ENCODE data around the gene LSAMP. TPM values are rescaled to one million over a fixed set of nuclear protein-coding genes. Genes with fewer than 3 reads are reported as not detected.

The LSAMP gene
- total RNA-seq, 2 donors from 2014 or later = 1.7 to 2.1 TPM

- no peak for DNase-seq (ENCODE audit: low spot score)
- no peaks in the 10 kb centered on the region for H3K9me3 ChIP-seq
- no peak overlapping the region for H3K27ac ChIP-seq
- no peaks in the 10 kb centered on the region for H3K36me3 ChIP-seq
- H3K4me1 ChIP-seq = no peaks in the 10 kb centered on the region
- no peaks in the 10 kb centered on the region for H3K27me3 ChIP-seq
- no peak overlapping the region for H3K4me3 ChIP-seq
- TF ChIP-seq CTCF (IDR thresholded peaks at IDR 0.05) = no peak
These were observed 15.6 kb downstream of the LSAMP start for GRCh38 chr3:116429479-116430269.

GRCh38 chr3:116426036-116426435, 19.3 kb downstream of the LSAMP start:
- H3K27me3 ChIP-seq = no peaks in the 10 kb centered on the region
- no peaks in the 10 kb centered on the region for H3K9me3 ChIP-seq
- H3K4me3 ChIP-seq = no peak overlapping the region
- DNase-seq (ENCODE audit: low spot score) = no peak
- H3K4me1 ChIP-seq = no peaks in the 10 kb centered on the region
- no peaks in the 10 kb centered on the region for H3K36me3 ChIP-seq
- no peak overlapping the region for H3K27ac ChIP-seq
- TF ChIP-seq CTCF (IDR thresholded peaks at IDR 0.05) = no peak

GRCh38 chr3:116425126-116425525, 20.2 kb downstream of the LSAMP start:
- Histone ChIP-seq H3K4me1 (no peaks in the 10 kb centered on the region), H3K4me3 (no peak overlapping the region), H3K9me3 (no peaks in the 10 kb centered on the region), H3K27ac (no peak overlapping the region), H3K27me3 (no peaks in the 10 kb centered on the region), H3K36me3 (no peaks in the 10 kb centered on the region)
- TF ChIP-seq CTCF (IDR thresholded peaks at IDR 0.05) = no peak
- DNase-seq (ENCODE audit: low spot score) = no peak

GRCh38 chr3:116423945-116424344, 21.3 kb downstream of the LSAMP start:
- Histone ChIP-seq H3K27ac (no peak overlapping the region), H3K27me3 (no peaks in the 10 kb centered on the region), H3K36me3 (no peaks in the 10 kb centered on the region), H3K4me3 (no peak overlapping the region), H3K4me1 (no peaks in the 10 kb centered on the region), H3K9me3 (no peaks in the 10 kb centered on the region)
- TF ChIP-seq CTCF (IDR thresholded peaks at IDR 0.05) = no peak
- no peak for DNase-seq (ENCODE audit: low spot score)

GRCh38 chr3:116423374-116423773, 21.9 kb downstream of the LSAMP start:
- Histone ChIP-seq H3K36me3 (no peaks in the 10 kb centered on the region), H3K27me3 (no peaks in the 10 kb centered on the region), H3K4me3 (no peak overlapping the region), H3K27ac (no peak overlapping the region), H3K4me1 (no peaks in the 10 kb centered on the region), H3K9me3 (no peaks in the 10 kb centered on the region)
- no peak for DNase-seq (ENCODE audit: low spot score)
- TF ChIP-seq CTCF (IDR thresholded peaks at IDR 0.05) = no peak

- no peaks in the 10 kb centered on the region for H3K36me3 ChIP-seq
- TF ChIP-seq CTCF (IDR thresholded peaks at IDR 0.05) = no peak
- no peak overlapping the region for H3K4me3 ChIP-seq
- H3K27ac ChIP-seq = no peak overlapping the region
- H3K4me1 ChIP-seq = no peaks in the 10 kb centered on the region
- no peak for DNase-seq (ENCODE audit: low spot score)
- H3K9me3 ChIP-seq = no peaks in the 10 kb centered on the region
- no peaks in the 10 kb centered on the region for H3K27me3 ChIP-seq
These were observed 28.1 kb downstream of the LSAMP start for GRCh38 chr3:116417151-116417550.

Data from right atrium auricular region (tissue), 2 donors.